B cell (primary cell): ENCODE data around the gene ACTR8. TPM values are rescaled to one million over a fixed set of nuclear protein-coding genes. Genes with fewer than 3 reads are reported as not detected.

Experiments used
- ATAC-seq: fragments of 200-7000 bp; cut with Tn5 transposase; one replicate; pipeline ENCODE4 v1.10.0; 2021; ENCODE audit warnings: low read depth, mild to moderate bottlenecking, moderate number of reproducible peaks, moderate library complexity
- CTCF ChIA-PET: fragments of 350-600 bp; sonication (Branson Sonifier 250); formaldehyde crosslinking; loops from one replicate; lab custom pipeline; 2021; ENCODE audit warnings: antibody characterized with exemption, inconsistent platforms; lab: Charles Lee
- POLR2A ChIA-PET: fragments of 350-600 bp; sonication (Branson Sonifier 250); formaldehyde crosslinking; loops from one replicate; lab custom pipeline; 2021; ENCODE audit warnings: antibody characterized with exemption; lab: Charles Lee
- DNase-seq: peaks from one replicate; pipeline ENCODE4 v3.0.0; 2013
- H2AFZ ChIP-seq: 2 replicates; pipeline ENCODE4 v1.6.1; 2012; ENCODE audit warnings: mild to moderate bottlenecking, low read depth, low read length; ENCODE audit not compliant: insufficient read depth, poor library complexity, severe bottlenecking
- H3K27ac ChIP-seq, 2 donors: 1 replicate in 1 of 2; 2 replicates in 1 of 2; pipeline ENCODE4 v1.5.1; 2012 to 2013; ENCODE audit warnings: low read length in 2 of 2, mild to moderate bottlenecking in 2 of 2, moderate library complexity in 1 of 2
- H3K27me3 ChIP-seq, 4 experiments: fragments of 200-600 bp in 1 of 4; sonication (generic) in 1 of 4; replicated peaks in 1 of 4; 1 replicate in 2 of 4; 2 replicates in 2 of 4; pipeline versions ENCODE4 v1.6.1 to v1.7.0; 2013 to 2016; ENCODE audit warnings: low read length in 3 of 4, mild to moderate bottlenecking in 2 of 4, mixed read lengths in 1 of 4, moderate library complexity in 1 of 4; ENCODE audit not compliant: insufficient read depth in 4 of 4, control insufficient read depth in 3 of 4; ENCODE audit errors: control extremely low read depth in 1 of 4
- H3K36me3 ChIP-seq, 2 experiments: replicated peaks in 1 of 2; 1 replicate in 1 of 2; 2 replicates in 1 of 2; pipeline versions ENCODE4 v1.6.1 to v1.7.1; 2013; ENCODE audit warnings: low read length in 1 of 2; ENCODE audit not compliant: insufficient read depth in 2 of 2, control insufficient read depth in 1 of 2; ENCODE audit errors: control extremely low read depth in 1 of 2, extremely low read depth in 1 of 2
- H3K4me1 ChIP-seq, 2 donors: fragments of 200-600 bp in 1 of 2; sonication (generic) in 1 of 2; 1 replicate in 1 of 2; 2 replicates in 1 of 2; pipeline versions ENCODE4 v1.5.1 to v1.6.1; 2013 to 2017; ENCODE audit warnings: low read length in 2 of 2; ENCODE audit not compliant: control insufficient read depth in 2 of 2, insufficient read depth in 2 of 2
- H3K4me2 ChIP-seq: replicated peaks from 2 replicates; pipeline ENCODE3; 2012; ENCODE audit warnings: mild to moderate bottlenecking, low read depth, low read length; ENCODE audit not compliant: poor library complexity, severe bottlenecking
- H3K4me3 ChIP-seq, 5 experiments: fragments of 200-600 bp in 1 of 5; sonication (generic) in 1 of 5; 1 replicate in 3 of 5; 2 replicates in 2 of 5; pipeline versions ENCODE4 v1.5.1 to v1.7.0; 2011 to 2016; ENCODE audit warnings: low read length in 4 of 5, mild to moderate bottlenecking in 4 of 5, low read depth in 2 of 5, control low read depth in 1 of 5, moderate library complexity in 1 of 5; ENCODE audit not compliant: insufficient read depth in 1 of 5; ENCODE audit errors: control extremely low read depth in 1 of 5, extremely low read depth in 1 of 5
- H3K79me2 ChIP-seq: fragments of 200-600 bp; sonication (generic); one replicate; pipeline ENCODE4 v1.6.0; 2016; ENCODE audit warnings: low read length; ENCODE audit not compliant: control insufficient read depth, insufficient read depth
- H3K9ac ChIP-seq: fragments of 200-600 bp; sonication (generic); 2 replicates; pipeline ENCODE4 v1.6.1; 2017; ENCODE audit warnings: mild to moderate bottlenecking, low read length, moderate library complexity
- H3K9me3 ChIP-seq, 3 donors: one replicate each; pipeline versions ENCODE4 v1.6.1 to v1.7.1; 2013; ENCODE audit warnings: low read length in 2 of 3; ENCODE audit not compliant: control insufficient read depth in 2 of 3, insufficient read depth in 1 of 3; ENCODE audit errors: control extremely low read depth in 1 of 3
- H4K20me1 ChIP-seq: 2 replicates; pipeline ENCODE4 v1.6.0; 2012; ENCODE audit warnings: mild to moderate bottlenecking, low read length; ENCODE audit not compliant: insufficient read depth, control insufficient read depth, poor library complexity, severe bottlenecking
- H3K27ac Mint-ChIP-seq: one replicate; pipeline ENCODE4 v1.8.0; 2021; ENCODE audit warnings: mixed read lengths
- H3K27me3 Mint-ChIP-seq: one replicate; pipeline ENCODE4 v1.8.0; 2021; ENCODE audit warnings: mixed read lengths
- H3K4me1 Mint-ChIP-seq: one replicate; pipeline ENCODE4 v1.8.0; 2021; ENCODE audit warnings: mixed read lengths
- H3K4me3 Mint-ChIP-seq: one replicate; pipeline ENCODE4 v1.8.0; 2021; ENCODE audit warnings: mixed read lengths
- H3K9me3 Mint-ChIP-seq: one replicate; pipeline ENCODE4 v1.8.0; 2022; ENCODE audit warnings: mixed read lengths; ENCODE audit not compliant: insufficient read depth
- EZH2 ChIP-seq: IDR thresholded peaks from 2 replicates; pipeline ENCODE4 v1.6.1; 2012; ENCODE audit warnings: borderline replicate concordance, low read depth, mild to moderate bottlenecking, moderate library complexity, low read length; ENCODE audit not compliant: insufficient read depth, poor library complexity, severe bottlenecking
- WGBS: methylation state at CpG from one replicate; pipeline ENCODE4 v1.1.5; 2013; ENCODE audit warnings: missing lambda C conversion rate; ENCODE audit not compliant: insufficient coverage; 5-methylcytosine and 5-hydroxymethylcytosine counted together
- intact Hi-C: fragments of 100-400 bp; cut with micrococcal nuclease; formaldehyde crosslinking; loops from one replicate; pipeline ENCODE4 v1.10.0; 2022
- polyA plus RNA-seq: library from polyadenylated mRNA; depleted of rRNA; stranded (reverse); fragments of >200 nt; gene quantifications from 2 replicates; pipeline ENCODE4 v1.2.3, GENCODE V29; 2012
- total RNA-seq, 2 donors: library from RNA; stranded (reverse); fragments of 120-200 nt in 1 of 2; gene quantifications; 1 replicate in 1 of 2; 2 replicates in 1 of 2; pipeline versions ENCODE4 v1.2.3 to v1.2.4, GENCODE V29; 2013 to 2022
- TF ChIP-seq, protein P1 (sequence below): fragments of 200-600 bp; IDR thresholded peaks from one replicate; pipeline ENCODE4 v1.8.0; 2022; ENCODE audit warnings: antibody characterized with exemption, mild to moderate bottlenecking

The ACTR8 gene
- total and polyA plus RNA-seq, 2 donors (not counting 1 experiment from before 2014, with no cell fraction given): 10.8 to 42.0 TPM

DNA sequence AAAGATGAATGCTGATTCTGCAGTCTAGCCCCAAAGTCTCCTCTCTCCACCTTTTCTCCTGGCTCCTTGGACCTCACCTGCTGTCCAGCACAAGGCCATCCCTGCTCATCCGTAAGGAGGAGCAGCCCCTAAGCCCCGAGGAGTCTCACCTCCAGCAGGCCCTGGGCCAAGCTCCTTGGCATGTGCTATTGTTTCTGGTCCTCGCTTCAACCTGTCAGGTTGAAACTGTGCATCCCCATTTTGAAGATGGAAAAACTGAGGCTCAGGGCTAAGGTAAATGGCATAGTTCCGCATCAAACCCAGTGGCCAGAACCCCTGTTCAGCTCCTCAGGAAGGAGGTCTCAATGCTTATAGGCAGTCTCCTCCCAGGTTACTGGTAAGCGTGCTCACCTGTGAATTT lies 61.9 kb downstream of the ACTR8 start:
- CTCF ChIA-PET: no interaction called here
- Mint-ChIP-seq H3K9me3 (no peaks in the 10 kb centered on the region), H3K27me3 (no peaks in the 10 kb centered on the region), H3K4me1 (no peaks in the 10 kb centered on the region), H3K27ac (no peak overlapping the region), H3K4me3 (no peak overlapping the region)
- H3K27me3 ChIP-seq: peaks cover 0 to 7% (median 1%) of the 10 kb centered on the region in 4 experiments
- TF ChIP-seq, protein P1, sequence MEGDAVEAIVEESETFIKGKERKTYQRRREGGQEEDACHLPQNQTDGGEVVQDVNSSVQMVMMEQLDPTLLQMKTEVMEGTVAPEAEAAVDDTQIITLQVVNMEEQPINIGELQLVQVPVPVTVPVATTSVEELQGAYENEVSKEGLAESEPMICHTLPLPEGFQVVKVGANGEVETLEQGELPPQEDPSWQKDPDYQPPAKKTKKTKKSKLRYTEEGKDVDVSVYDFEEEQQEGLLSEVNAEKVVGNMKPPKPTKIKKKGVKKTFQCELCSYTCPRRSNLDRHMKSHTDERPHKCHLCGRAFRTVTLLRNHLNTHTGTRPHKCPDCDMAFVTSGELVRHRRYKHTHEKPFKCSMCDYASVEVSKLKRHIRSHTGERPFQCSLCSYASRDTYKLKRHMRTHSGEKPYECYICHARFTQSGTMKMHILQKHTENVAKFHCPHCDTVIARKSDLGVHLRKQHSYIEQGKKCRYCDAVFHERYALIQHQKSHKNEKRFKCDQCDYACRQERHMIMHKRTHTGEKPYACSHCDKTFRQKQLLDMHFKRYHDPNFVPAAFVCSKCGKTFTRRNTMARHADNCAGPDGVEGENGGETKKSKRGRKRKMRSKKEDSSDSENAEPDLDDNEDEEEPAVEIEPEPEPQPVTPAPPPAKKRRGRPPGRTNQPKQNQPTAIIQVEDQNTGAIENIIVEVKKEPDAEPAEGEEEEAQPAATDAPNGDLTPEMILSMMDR: no peak
- no peak for TF ChIP-seq EZH2
- no peak overlapping the region for H3K27ac ChIP-seq
- no peak overlapping the region for H3K4me3 ChIP-seq
- H3K9me3 ChIP-seq: peaks cover 0 to 3% (median 0%) of the 10 kb centered on the region in 3 donors
- WGBS: 98% methylated on average over 5 of the region's 5 CpGs
- H4K20me1 ChIP-seq: no peaks in the 10 kb centered on the region
- no peak overlapping the region for H2AFZ ChIP-seq
- ATAC-seq (no peak), DNase-seq (no peak)
- no peak overlapping the region for H3K4me2 ChIP-seq
- no peaks in the 10 kb centered on the region for H3K79me2 ChIP-seq
- H3K4me1 ChIP-seq: no peaks in the 10 kb centered on the region
- no peak overlapping the region for H3K9ac ChIP-seq
- no peaks in the 10 kb centered on the region for H3K36me3 ChIP-seq
- intact Hi-C loops: no loop called here
- POLR2A ChIA-PET: no interaction called here

DNA sequence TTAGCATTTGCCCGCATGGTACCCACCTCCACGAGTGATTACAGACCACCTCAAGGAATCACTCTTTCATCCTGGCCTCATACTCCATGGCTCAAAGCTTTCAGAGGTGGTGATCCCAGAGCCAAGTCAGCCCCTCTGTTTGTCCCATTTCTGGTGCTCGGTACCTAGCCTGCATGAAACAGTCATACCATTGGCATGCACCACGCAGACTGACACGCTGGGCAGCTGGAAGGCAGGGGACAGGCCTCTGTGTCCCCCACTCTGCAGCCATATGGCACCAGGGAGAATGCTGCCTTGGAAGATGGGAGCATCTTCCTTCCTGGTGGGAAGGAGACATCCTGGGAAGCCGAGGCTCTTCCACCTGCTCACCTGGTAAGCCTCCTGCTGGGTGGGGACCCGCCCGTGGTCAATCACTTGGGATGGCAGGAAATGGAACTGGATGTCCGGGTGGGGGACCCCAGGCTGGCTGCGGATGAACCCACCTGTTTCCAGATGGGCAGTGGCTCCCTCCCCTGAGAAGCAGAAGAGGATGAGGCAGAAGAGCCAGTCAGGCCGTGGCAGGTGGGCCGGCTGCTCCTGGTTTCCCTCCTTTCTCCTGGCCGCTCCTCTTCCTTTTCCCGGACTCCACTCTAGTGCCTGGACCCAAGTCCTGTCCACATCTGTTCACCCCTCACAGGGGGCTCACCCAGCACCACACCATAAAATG lies 62.6 kb downstream of the ACTR8 start:
- Mint-ChIP-seq H3K4me3 (no peak overlapping the region), H3K4me1 (no peaks in the 10 kb centered on the region), H3K27me3 (no peaks in the 10 kb centered on the region), H3K27ac (no peak overlapping the region), H3K9me3 (no peaks in the 10 kb centered on the region)
- no peaks in the 10 kb centered on the region for H3K36me3 ChIP-seq
- H3K4me1 ChIP-seq: no peaks in the 10 kb centered on the region
- no peaks in the 10 kb centered on the region for H3K9me3 ChIP-seq
- H2AFZ ChIP-seq: no peak overlapping the region
- DNase-seq (no peak), ATAC-seq (no peak)
- no peak overlapping the region for H3K9ac ChIP-seq
- intact Hi-C loops: no loop called here
- no peaks in the 10 kb centered on the region for H3K79me2 ChIP-seq
- TF ChIP-seq, protein P1: no peak
- TF ChIP-seq EZH2: no peak
- 90% methylated on average over 12 of the region's 14 CpGs for WGBS
- H4K20me1 ChIP-seq: no peaks in the 10 kb centered on the region
- peaks cover 0 to 4% (median 1%) of the 10 kb centered on the region in 4 experiments for H3K27me3 ChIP-seq
- ChIA-PET POLR2A (no interaction called here), CTCF (no interaction called here)
- H3K4me2 ChIP-seq: no peak overlapping the region
- H3K27ac ChIP-seq: no peak overlapping the region
- H3K4me3 ChIP-seq: no peak overlapping the region
